Dendritic cell treated with granulocyte-macrophage colony-stimulating factor and Interleukin-4, amounts not matched to agents 40 ng/mL and 50 ng/mL, for 4 days (primary cell): ENCODE data around the gene ABI3.
"Not testable (repeated sequence)": the region's sequence is repeated elsewhere in the genome, so short reads cannot be mapped to it uniquely, and the experiment has no call there.

ENCODE experiments used
- H3K27ac Mint-ChIP-seq: one replicate; pipeline ENCODE4 v1.8.0; 2022; ENCODE audit warnings: mild to moderate bottlenecking, mixed read lengths
- H3K27me3 Mint-ChIP-seq: one replicate; pipeline ENCODE4 v1.8.0; 2022; ENCODE audit warnings: mild to moderate bottlenecking, mixed read lengths
- H3K36me3 Mint-ChIP-seq: one replicate; pipeline ENCODE4 v1.8.0; 2022; ENCODE audit warnings: low read depth, mixed read lengths
- H3K4me1 Mint-ChIP-seq: one replicate; pipeline ENCODE4 v1.8.0; 2022; ENCODE audit warnings: low read depth, mixed read lengths
- H3K4me3 Mint-ChIP-seq: one replicate; pipeline ENCODE4 v1.8.0; 2022; ENCODE audit warnings: mild to moderate bottlenecking, moderate library complexity, mixed read lengths
- H3K9me3 Mint-ChIP-seq: one replicate; pipeline ENCODE4 v1.8.0; 2022; ENCODE audit warnings: mixed read lengths
- intact Hi-C: fragments of 100-400 bp; cut with micrococcal nuclease; formaldehyde crosslinking; loops from one replicate; pipeline ENCODE4 v1.15.0; 2022

The ABI3 gene

GRCh38 chr17:49210158-49211029 lies at the start of gene ABI3, which contains the start of gene GNGT2:
ABI3 (plus strand) TSS chr17:49210707; CDS start chr17:49210725, 18 bp downstream.
GNGT2 (minus strand) TSS chr17:49210574; CDS start chr17:49207422, 3,152 bp downstream.
- H3K9me3 Mint-ChIP-seq = no peaks in the 10 kb centered on the region
- peak within 1 kb of the TSS; percentile 43 for H3K4me3 Mint-ChIP-seq
- H3K27me3 Mint-ChIP-seq = peaks cover 7% of the 10 kb centered on the region
- no peaks in the 10 kb centered on the region for H3K36me3 Mint-ChIP-seq
- intact Hi-C loops = no loop called here
- peak within 1 kb of the TSS; percentile 79 for H3K27ac Mint-ChIP-seq
- peaks cover 83% of the 10 kb centered on the region for H3K4me1 Mint-ChIP-seq

- Mint-ChIP-seq H3K27ac (no peak overlapping the region), H3K4me1 (no peaks in the 10 kb centered on the region), H3K36me3 (no peaks in the 10 kb centered on the region), H3K4me3 (no peak overlapping the region), H3K9me3 (no peaks in the 10 kb centered on the region), H3K27me3 (peaks cover 53% of the 10 kb centered on the region)
- intact Hi-C loops = no loop called here
Measured at GRCh38 chr17:49162866-49163265, 47.6 kb upstream of the ABI3 start.

DNA sequence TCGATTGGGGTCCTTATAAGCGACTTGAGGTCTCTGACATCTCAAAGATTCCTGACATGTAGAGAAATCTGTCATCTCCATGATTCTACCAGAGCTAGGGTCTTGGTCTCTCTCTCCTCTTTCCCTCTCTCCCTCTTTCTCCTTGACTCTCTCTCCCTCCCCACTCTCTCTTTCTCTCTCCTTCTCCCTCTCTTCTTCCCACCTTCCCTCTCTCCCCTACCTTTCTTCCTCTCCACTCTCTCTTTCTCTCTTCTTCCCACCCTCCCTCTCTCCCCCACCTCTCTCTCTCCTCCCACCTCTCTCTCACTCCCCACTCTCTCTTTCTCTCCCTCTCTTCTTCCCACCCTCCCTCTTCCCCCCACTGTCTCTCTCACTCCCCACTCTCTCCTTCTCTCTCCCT lies 45.4 kb upstream of the ABI3 start:
- Mint-ChIP-seq H3K4me3 (no peak overlapping the region), H3K27ac (no peak overlapping the region), H3K36me3 (no peaks in the 10 kb centered on the region), H3K9me3 (no peaks in the 10 kb centered on the region), H3K27me3 (peaks cover 50% of the 10 kb centered on the region), H3K4me1 (no peaks in the 10 kb centered on the region)
- intact Hi-C loops = no loop called here

- no peak overlapping the region for H3K27ac Mint-ChIP-seq
- H3K4me1 Mint-ChIP-seq = no peaks in the 10 kb centered on the region
- intact Hi-C loops = no loop called here
- H3K27me3 Mint-ChIP-seq = peaks cover 48% of the 10 kb centered on the region
- no peaks in the 10 kb centered on the region for H3K36me3 Mint-ChIP-seq
- peaks cover 12% of the 10 kb centered on the region for H3K9me3 Mint-ChIP-seq
- no peak overlapping the region for H3K4me3 Mint-ChIP-seq
Measured at GRCh38 chr17:49168706-49169105, 41.8 kb upstream of the ABI3 start.

- Mint-ChIP-seq H3K27me3 (peaks cover 47% of the 10 kb centered on the region), H3K9me3 (peaks cover 22% of the 10 kb centered on the region), H3K27ac (no peak overlapping the region), H3K4me1 (no peaks in the 10 kb centered on the region), H3K4me3 (no peak overlapping the region), H3K36me3 (no peaks in the 10 kb centered on the region)
- intact Hi-C loops = no loop called here
Measured at GRCh38 chr17:49170216-49170615, 40.3 kb upstream of the ABI3 start.

GRCh38 chr17:49170711-49171110 lies 39.8 kb upstream of the ABI3 start:
- H3K27ac Mint-ChIP-seq, H3K4me3 Mint-ChIP-seq, H3K4me1 Mint-ChIP-seq, H3K36me3 Mint-ChIP-seq, intact Hi-C loops: not testable (repeated sequence)
- Mint-ChIP-seq H3K9me3 (peaks cover 27% of the 10 kb centered on the region), H3K27me3 (peaks cover 46% of the 10 kb centered on the region)

DNA sequence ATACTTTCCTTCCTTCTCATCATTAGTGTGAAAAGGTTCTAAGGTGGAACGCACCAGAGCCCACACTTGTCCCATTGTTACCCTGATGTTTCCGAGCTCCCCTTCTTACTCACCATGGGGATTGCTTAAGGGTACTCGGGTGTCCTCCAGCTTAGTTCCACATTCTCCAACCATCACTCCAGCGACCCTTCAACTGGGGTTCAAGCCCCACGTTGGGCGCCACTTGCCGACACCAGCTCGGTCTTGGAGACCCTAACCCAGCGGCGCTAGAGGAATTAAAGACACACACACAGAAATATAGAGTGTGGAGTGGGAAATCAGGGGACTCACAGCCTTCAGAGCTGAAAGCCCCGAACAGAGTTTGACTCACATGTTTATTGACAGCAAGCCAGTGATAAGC lies 34.5 kb upstream of the ABI3 start:
- H3K27ac Mint-ChIP-seq, H3K4me3 Mint-ChIP-seq, H3K4me1 Mint-ChIP-seq, H3K36me3 Mint-ChIP-seq, intact Hi-C loops: not testable (repeated sequence)
- peaks cover 15% of the 10 kb centered on the region for H3K27me3 Mint-ChIP-seq
- H3K9me3 Mint-ChIP-seq = peaks cover 46% of the 10 kb centered on the region

GRCh38 chr17:49180303-49180702 lies 30.2 kb upstream of the ABI3 start:
- peaks cover 18% of the 10 kb centered on the region for H3K27me3 Mint-ChIP-seq
- H3K4me3 Mint-ChIP-seq = no peak overlapping the region
- peaks cover 50% of the 10 kb centered on the region for H3K9me3 Mint-ChIP-seq
- intact Hi-C loops = loop anchor here (1.0 to 2.0 kb wide), 3 partner anchors 47 to 214 kb away; no protein-coding TSS in a partner anchor
- H3K4me1 Mint-ChIP-seq = peaks cover 5% of the 10 kb centered on the region
- peaks cover 8% of the 10 kb centered on the region for H3K36me3 Mint-ChIP-seq
- no peak overlapping the region for H3K27ac Mint-ChIP-seq

DNA sequence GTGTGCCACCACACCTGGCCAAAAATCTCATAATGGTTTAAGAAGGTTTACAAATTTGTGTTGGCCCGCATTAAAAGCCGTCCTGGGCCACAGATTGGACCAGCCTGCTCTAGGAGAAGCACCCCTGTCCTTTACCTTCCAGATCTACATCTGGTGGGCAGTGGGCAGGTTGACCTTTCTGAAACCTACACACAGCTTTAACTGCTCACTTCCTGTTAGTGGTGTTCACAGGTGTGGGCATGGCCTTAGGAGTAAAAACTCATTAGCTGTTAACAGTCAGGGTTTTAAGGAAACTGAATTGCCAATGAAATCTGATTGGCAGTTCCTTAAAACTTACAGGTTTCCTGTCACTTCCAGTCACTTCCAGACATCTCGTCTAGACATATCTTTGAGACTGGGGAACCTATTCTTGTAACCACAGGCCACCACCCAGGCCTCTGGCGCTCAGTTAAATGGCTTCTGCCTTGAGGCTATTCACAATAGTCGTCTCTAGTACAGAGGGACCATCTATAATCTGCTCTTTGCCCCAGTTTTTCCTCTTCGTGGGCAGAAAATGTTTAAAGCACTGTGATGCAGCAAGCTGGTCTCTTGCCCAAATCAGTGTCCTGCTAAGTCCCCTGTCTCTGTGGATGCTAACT lies 29.4 kb upstream of the ABI3 start:
- intact Hi-C loops = loop anchor here (1.0 to 2.0 kb wide), 3 partner anchors 46 to 214 kb away; no protein-coding TSS in a partner anchor
- no peak overlapping the region for H3K27ac Mint-ChIP-seq
- no peak overlapping the region for H3K4me3 Mint-ChIP-seq
- H3K27me3 Mint-ChIP-seq = peaks cover 16% of the 10 kb centered on the region
- H3K9me3 Mint-ChIP-seq = peaks cover 50% of the 10 kb centered on the region
- peaks cover 11% of the 10 kb centered on the region for H3K36me3 Mint-ChIP-seq
- H3K4me1 Mint-ChIP-seq = peaks cover 5% of the 10 kb centered on the region

- Mint-ChIP-seq H3K27ac (no peak overlapping the region), H3K9me3 (peaks cover 37% of the 10 kb centered on the region), H3K36me3 (peaks cover 11% of the 10 kb centered on the region), H3K4me1 (peaks cover 5% of the 10 kb centered on the region), H3K4me3 (no peak overlapping the region), H3K27me3 (peaks cover 13% of the 10 kb centered on the region)
- intact Hi-C loops = no loop called here
Measured at GRCh38 chr17:49183341-49183740, 27.2 kb upstream of the ABI3 start.

GRCh38 chr17:49183801-49184200 lies 26.7 kb upstream of the ABI3 start:
- peaks cover 37% of the 10 kb centered on the region for H3K9me3 Mint-ChIP-seq
- H3K27me3 Mint-ChIP-seq = peaks cover 13% of the 10 kb centered on the region
- intact Hi-C loops = no loop called here
- no peak overlapping the region for H3K27ac Mint-ChIP-seq
- no peak overlapping the region for H3K4me3 Mint-ChIP-seq
- peaks cover 5% of the 10 kb centered on the region for H3K4me1 Mint-ChIP-seq
- H3K36me3 Mint-ChIP-seq = peaks cover 11% of the 10 kb centered on the region

DNA sequence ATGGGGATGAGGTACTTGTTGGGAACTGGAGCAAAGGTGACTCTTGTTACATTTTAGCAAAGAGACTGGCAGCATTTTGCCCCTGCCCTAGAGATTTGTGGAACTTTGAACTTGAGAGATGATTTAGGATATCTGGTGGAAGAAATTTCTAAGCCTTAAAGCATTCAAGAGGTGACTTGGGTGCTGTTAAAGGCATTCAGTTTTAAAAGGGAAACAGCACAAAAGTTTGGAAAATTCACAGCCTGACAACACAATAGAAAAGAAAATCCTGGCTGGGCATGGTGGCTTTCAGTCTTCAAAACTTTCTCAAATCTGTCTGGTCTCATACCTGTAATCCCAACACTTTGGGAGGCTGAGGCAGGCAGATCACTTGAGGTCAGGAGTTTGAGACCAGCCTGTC lies 26.0 kb upstream of the ABI3 start:
- H3K27ac Mint-ChIP-seq, intact Hi-C loops, H3K4me1 Mint-ChIP-seq, H3K4me3 Mint-ChIP-seq: not testable (repeated sequence)
- Mint-ChIP-seq H3K9me3 (peaks cover 37% of the 10 kb centered on the region), H3K36me3 (peaks cover 11% of the 10 kb centered on the region), H3K27me3 (peaks cover 13% of the 10 kb centered on the region)

DNA sequence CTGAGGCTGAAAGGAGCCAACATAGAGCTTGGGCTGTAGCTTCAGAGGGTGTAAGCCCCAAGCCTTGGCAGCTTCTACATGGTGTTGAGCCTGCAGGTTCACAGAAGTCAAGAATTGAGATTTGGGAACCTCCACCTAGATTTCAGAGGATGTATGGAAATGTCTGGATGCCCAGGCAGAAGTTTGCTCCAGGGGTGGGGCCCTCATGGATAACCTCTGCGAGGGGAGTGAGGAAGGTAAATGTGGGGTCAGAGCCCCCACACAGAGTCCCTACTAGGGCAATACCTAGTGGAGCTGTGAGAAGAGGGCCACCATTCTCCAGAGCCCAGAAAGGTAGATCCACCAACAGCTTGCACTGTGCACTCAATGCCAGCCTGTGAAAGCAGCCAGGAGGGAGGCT lies 25.1 kb upstream of the ABI3 start:
- Mint-ChIP-seq H3K36me3 (peaks cover 11% of the 10 kb centered on the region), H3K27me3 (peaks cover 13% of the 10 kb centered on the region), H3K9me3 (peaks cover 37% of the 10 kb centered on the region)
- H3K4me3 Mint-ChIP-seq, H3K4me1 Mint-ChIP-seq, intact Hi-C loops, H3K27ac Mint-ChIP-seq: not testable (repeated sequence)

- no peak overlapping the region for H3K27ac Mint-ChIP-seq
- H3K4me3 Mint-ChIP-seq = no peak overlapping the region
- intact Hi-C loops = no loop called here
- H3K36me3 Mint-ChIP-seq = peaks cover 16% of the 10 kb centered on the region
- H3K27me3 Mint-ChIP-seq = peaks cover 8% of the 10 kb centered on the region
- peaks cover 37% of the 10 kb centered on the region for H3K9me3 Mint-ChIP-seq
- peaks cover 20% of the 10 kb centered on the region for H3K4me1 Mint-ChIP-seq
Measured at GRCh38 chr17:49187301-49187700, 23.2 kb upstream of the ABI3 start.
